Stomach (tissue), 4 donors: ENCODE data around the gene FBXL19.

ENCODE experiments used
- CTCF ChIP-seq, 7 experiments: fragments of 450-650 bp in 4 of 7; fragments of 200-600 bp in 3 of 7; sonication (generic) in 3 of 7; IDR thresholded peaks; one replicate each; pipeline ENCODE4 v1.5.1; 2016 to 2019; ENCODE audit warnings: antibody characterized with exemption in 7 of 7, control low read depth in 2 of 7, mild to moderate bottlenecking in 1 of 7
- POLR2A ChIP-seq, 4 donors: fragments of 450-650 bp; IDR thresholded peaks; one replicate each; pipeline ENCODE4 v1.6.1; 2016; ENCODE audit warnings: antibody characterized with exemption in 4 of 4, control low read depth in 2 of 4, mild to moderate bottlenecking in 1 of 4, moderate library complexity in 1 of 4

- no peak for TF ChIP-seq POLR2A (IDR thresholded peaks at IDR 0.05)
- no peak for TF ChIP-seq CTCF (IDR thresholded peaks at IDR 0.05)
These were observed 35.1 kb downstream of the FBXL19 start for GRCh38 chr16:30958175-30959079.
